HepG2 (cell line): ENCODE data around the gene DDIT4. TPM values are rescaled to one million over a fixed set of nuclear protein-coding genes. Genes with fewer than 3 reads are reported as not detected.

Experiments
- GABPB1 ChIP-seq: IDR thresholded peaks from 2 replicates; pipeline ENCODE4 v1.6.1; 2016; ENCODE audit warnings: mild to moderate bottlenecking, missing genetic modification reagents, moderate library complexity, missing compliant biosample characterization
- HNRNPK ChIP-seq: fragments of 200-400 bp; formaldehyde crosslinking; IDR thresholded peaks from 2 replicates; pipeline ENCODE4 v1.6.1; 2018; ENCODE audit warnings: low read length, low read depth, moderate library complexity, mild to moderate bottlenecking; ENCODE audit not compliant: poor library complexity, severe bottlenecking
- KAT2B ChIP-seq: fragments of 150-350 bp; IDR thresholded peaks from 2 replicates; pipeline ENCODE4 v1.6.1; 2014; ENCODE audit warnings: low read depth, low read length, borderline replicate concordance
- MED13 ChIP-seq: sonication (generic); formaldehyde crosslinking; IDR thresholded peaks from 2 replicates; pipeline ENCODE4 v1.5.0; 2020; ENCODE audit warnings: missing genetic modification reagents
- MLLT10 ChIP-seq: sonication (generic); formaldehyde crosslinking; IDR thresholded peaks from 2 replicates; pipeline ENCODE4 v1.4.0; 2020; ENCODE audit warnings: missing genetic modification reagents
- NFIC ChIP-seq: IDR thresholded peaks from 2 replicates; pipeline ENCODE4 v1.6.1; 2012; ENCODE audit warnings: mild to moderate bottlenecking, low read length, inconsistent platforms
- NONO ChIP-seq, 2 experiments: fragments of 450-650 bp in 1 of 2; sonication (generic) in 1 of 2; formaldehyde crosslinking in 1 of 2; IDR thresholded peaks in 1 of 2; conservative IDR thresholded peaks in 1 of 2; 2 replicates each; pipeline versions ENCODE4 v1.6.1 to v1.8.0; 2017 to 2022; ENCODE audit warnings: mild to moderate bottlenecking in 1 of 2, missing genetic modification reagents in 1 of 2, moderate library complexity in 1 of 2
- PITX1 ChIP-seq: sonication (generic); formaldehyde crosslinking; IDR thresholded peaks from 2 replicates; pipeline ENCODE4 v1.5.1; 2020; ENCODE audit warnings: mild to moderate bottlenecking, missing genetic modification reagents
- RAD21 ChIP-seq: fragments of 450-650 bp; formaldehyde crosslinking; IDR thresholded peaks from 2 replicates; pipeline ENCODE4 v1.5.0; 2020; ENCODE audit warnings: mild to moderate bottlenecking
- RBM22 ChIP-seq: fragments of 200-400 bp; formaldehyde crosslinking; optimal IDR thresholded peaks from 2 replicates; pipeline ENCODE3; 2017; ENCODE audit warnings: mild to moderate bottlenecking, low read length, moderate library complexity
- RBM39 ChIP-seq: fragments of 200-400 bp; formaldehyde crosslinking; IDR thresholded peaks from one replicate; pipeline ENCODE4 v1.6.1; 2018; ENCODE audit warnings: antibody characterized with exemption, mild to moderate bottlenecking, low read depth, low read length; ENCODE audit not compliant: poor library complexity, severe bottlenecking
- SP140L ChIP-seq: sonication (generic); formaldehyde crosslinking; IDR thresholded peaks from 2 replicates; pipeline ENCODE4 v1.4.0; 2020; ENCODE audit warnings: missing genetic modification reagents, borderline replicate concordance
- YY1 ChIP-seq: IDR thresholded peaks from 2 replicates; pipeline ENCODE4 v1.6.1; 2011; ENCODE audit warnings: low read length, low read depth, moderate library complexity, mild to moderate bottlenecking; ENCODE audit not compliant: insufficient read depth, insufficient replicate concordance
- ZNF224 ChIP-seq: sonication (generic); formaldehyde crosslinking; IDR thresholded peaks from 2 replicates; pipeline ENCODE4 v1.5.0; 2020; ENCODE audit warnings: mild to moderate bottlenecking, missing genetic modification reagents
- ZNF549 ChIP-seq: sonication (generic); formaldehyde crosslinking; IDR thresholded peaks from 2 replicates; pipeline ENCODE4 v1.5.0; 2020; ENCODE audit warnings: missing genetic modification reagents
- ZNF652 ChIP-seq: IDR thresholded peaks from 2 replicates; pipeline ENCODE4 v1.6.1; 2016; ENCODE audit warnings: low read depth, borderline replicate concordance
- ZNF75D ChIP-seq: sonication (generic); formaldehyde crosslinking; IDR thresholded peaks from 2 replicates; pipeline ENCODE4 v1.8.1; 2023; ENCODE audit warnings: missing genetic modification reagents, mild to moderate bottlenecking, borderline replicate concordance
- ZNF773 ChIP-seq: sonication (generic); formaldehyde crosslinking; IDR thresholded peaks from 2 replicates; pipeline ENCODE4 v1.4.0; 2020; ENCODE audit warnings: missing genetic modification reagents, borderline replicate concordance
- ZNF816 ChIP-seq: sonication (generic); formaldehyde crosslinking; IDR thresholded peaks from 2 replicates; pipeline ENCODE4 v1.8.0; 2022; ENCODE audit warnings: missing genetic modification reagents, mild to moderate bottlenecking, borderline replicate concordance
- polyA plus RNA-seq, 8 experiments: library from polyadenylated mRNA; depleted of rRNA in 3 of 8; stranded (reverse) in 7 of 8; unstranded in 1 of 8; fragments of >200 nt; fragmentation: Illumina TruSeq in 4 of 8; extraction: Trizol in 4 of 8; gene quantifications; 2 replicates each; pipeline versions ENCODE4 v1.2.1 to v1.2.3, GENCODE V29; 2011 to 2016; ENCODE audit warnings: low read depth in 4 of 8, missing spikeins in 1 of 8, mixed read lengths in 1 of 8; ENCODE audit not compliant: insufficient read depth in 1 of 8
- total RNA-seq, 5 experiments: library from RNA; depleted of rRNA; stranded (reverse); fragments of >200 nt; fragmentation: Illumina TruSeq; extraction: Trizol; gene quantifications; 2 replicates each; pipeline ENCODE4 v1.2.3, GENCODE V29; 2016; ENCODE audit warnings: low read depth in 1 of 5
- TF ChIP-seq, protein P1 (sequence below): sonication (generic); formaldehyde crosslinking; conservative IDR thresholded peaks from 2 replicates; pipeline ENCODE4 v1.8.1; 2023; ENCODE audit warnings: missing genetic modification reagents
- TF ChIP-seq, protein P2 (sequence below): sonication (generic); formaldehyde crosslinking; IDR thresholded peaks from 2 replicates; pipeline ENCODE4 v1.8.1; 2023; ENCODE audit warnings: mild to moderate bottlenecking, inconsistent platforms, moderate library complexity, missing genetic modification reagents, borderline replicate concordance
- TF ChIP-seq, protein P3 (sequence below): sonication (generic); formaldehyde crosslinking; IDR thresholded peaks from 2 replicates; pipeline ENCODE4 v1.8.1; 2022; ENCODE audit warnings: mild to moderate bottlenecking, missing genetic modification reagents
- TF ChIP-seq, protein P4 (sequence below): sonication (generic); formaldehyde crosslinking; IDR thresholded peaks from 2 replicates; pipeline ENCODE4 v1.4.0; 2020; ENCODE audit warnings: missing genetic modification reagents

Gene DDIT4
- total and polyA plus RNA-seq, 2 of the 13 experiments (the other 11 are each of a cell fraction or from before 2014, with no cell fraction given): 35.6 to 40.7 TPM

DNA sequence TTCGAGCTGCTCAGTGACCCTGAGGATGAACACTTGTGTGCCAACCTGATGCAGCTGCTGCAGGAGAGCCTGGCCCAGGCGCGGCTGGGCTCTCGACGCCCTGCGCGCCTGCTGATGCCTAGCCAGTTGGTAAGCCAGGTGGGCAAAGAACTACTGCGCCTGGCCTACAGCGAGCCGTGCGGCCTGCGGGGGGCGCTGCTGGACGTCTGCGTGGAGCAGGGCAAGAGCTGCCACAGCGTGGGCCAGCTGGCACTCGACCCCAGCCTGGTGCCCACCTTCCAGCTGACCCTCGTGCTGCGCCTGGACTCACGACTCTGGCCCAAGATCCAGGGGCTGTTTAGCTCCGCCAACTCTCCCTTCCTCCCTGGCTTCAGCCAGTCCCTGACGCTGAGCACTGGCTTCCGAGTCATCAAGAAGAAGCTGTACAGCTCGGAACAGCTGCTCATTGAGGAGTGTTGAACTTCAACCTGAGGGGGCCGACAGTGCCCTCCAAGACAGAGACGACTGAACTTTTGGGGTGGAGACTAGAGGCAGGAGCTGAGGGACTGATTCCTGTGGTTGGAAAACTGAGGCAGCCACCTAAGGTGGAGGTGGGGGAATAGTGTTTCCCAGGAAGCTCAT lies 1.1 kb downstream of the DDIT4 start (continued):
- TF ChIP-seq, protein P1, sequence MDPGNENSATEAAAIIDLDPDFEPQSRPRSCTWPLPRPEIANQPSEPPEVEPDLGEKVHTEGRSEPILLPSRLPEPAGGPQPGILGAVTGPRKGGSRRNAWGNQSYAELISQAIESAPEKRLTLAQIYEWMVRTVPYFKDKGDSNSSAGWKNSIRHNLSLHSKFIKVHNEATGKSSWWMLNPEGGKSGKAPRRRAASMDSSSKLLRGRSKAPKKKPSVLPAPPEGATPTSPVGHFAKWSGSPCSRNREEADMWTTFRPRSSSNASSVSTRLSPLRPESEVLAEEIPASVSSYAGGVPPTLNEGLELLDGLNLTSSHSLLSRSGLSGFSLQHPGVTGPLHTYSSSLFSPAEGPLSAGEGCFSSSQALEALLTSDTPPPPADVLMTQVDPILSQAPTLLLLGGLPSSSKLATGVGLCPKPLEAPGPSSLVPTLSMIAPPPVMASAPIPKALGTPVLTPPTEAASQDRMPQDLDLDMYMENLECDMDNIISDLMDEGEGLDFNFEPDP (CRISPR knock-in tag): no peak
- TF ChIP-seq RBM39 (peak; percentile 83), ZNF75D (CRISPR knock-in tag) (no peak), MED13 (CRISPR knock-in tag) (0 out of 2 replicates have a peak, but pooled peaks have one; percentile 22), ZNF224 (CRISPR knock-in tag) (no peak), SP140L (no peak), ZNF816 (CRISPR knock-in tag) (no peak), NONO (IDR thresholded peaks at IDR 0.05) (no peak), NONO (CRISPR knock-in tag; conservative IDR thresholded peaks at IDR 0.05) (peak; percentile 69; the same call in 1 of the 2 replicates), HNRNPK (no peak), YY1 (peak; percentile 34), NFIC (no peak), RAD21 (CRISPR knock-in tag) (peak; percentile 90), KAT2B (no peak), ZNF652 (CRISPR knock-in tag) (no peak), ZNF549 (CRISPR knock-in tag) (no peak), GABPB1 (CRISPR knock-in tag) (peak; percentile 53), RBM22 (peak; percentile 5), PITX1 (CRISPR knock-in tag) (no peak), ZNF773 (no peak), MLLT10 (no peak)
- TF ChIP-seq, protein P2, sequence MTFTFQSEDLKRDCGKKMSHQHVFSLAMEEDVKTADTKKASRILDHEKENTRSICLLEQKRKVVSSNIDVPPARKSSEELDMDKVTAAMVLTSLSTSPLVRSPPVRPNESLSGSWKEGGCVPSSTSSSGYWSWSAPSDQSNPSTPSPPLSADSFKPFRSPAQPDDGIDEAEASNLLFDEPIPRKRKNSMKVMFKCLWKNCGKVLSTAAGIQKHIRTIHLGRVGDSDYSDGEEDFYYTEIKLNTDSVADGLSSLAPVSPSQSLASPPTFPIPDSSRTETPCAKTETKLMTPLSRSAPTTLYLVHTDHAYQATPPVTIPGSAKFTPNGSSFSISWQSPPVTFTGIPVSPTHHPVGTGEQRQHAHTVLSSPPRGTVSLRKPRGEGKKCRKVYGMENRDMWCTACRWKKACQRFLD (CRISPR knock-in tag): no peak
- TF ChIP-seq, protein P3, sequence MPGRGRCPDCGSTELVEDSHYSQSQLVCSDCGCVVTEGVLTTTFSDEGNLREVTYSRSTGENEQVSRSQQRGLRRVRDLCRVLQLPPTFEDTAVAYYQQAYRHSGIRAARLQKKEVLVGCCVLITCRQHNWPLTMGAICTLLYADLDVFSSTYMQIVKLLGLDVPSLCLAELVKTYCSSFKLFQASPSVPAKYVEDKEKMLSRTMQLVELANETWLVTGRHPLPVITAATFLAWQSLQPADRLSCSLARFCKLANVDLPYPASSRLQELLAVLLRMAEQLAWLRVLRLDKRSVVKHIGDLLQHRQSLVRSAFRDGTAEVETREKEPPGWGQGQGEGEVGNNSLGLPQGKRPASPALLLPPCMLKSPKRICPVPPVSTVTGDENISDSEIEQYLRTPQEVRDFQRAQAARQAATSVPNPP (CRISPR knock-in tag): no peak; the same call in 1 of the 2 replicates
- TF ChIP-seq, protein P4, sequence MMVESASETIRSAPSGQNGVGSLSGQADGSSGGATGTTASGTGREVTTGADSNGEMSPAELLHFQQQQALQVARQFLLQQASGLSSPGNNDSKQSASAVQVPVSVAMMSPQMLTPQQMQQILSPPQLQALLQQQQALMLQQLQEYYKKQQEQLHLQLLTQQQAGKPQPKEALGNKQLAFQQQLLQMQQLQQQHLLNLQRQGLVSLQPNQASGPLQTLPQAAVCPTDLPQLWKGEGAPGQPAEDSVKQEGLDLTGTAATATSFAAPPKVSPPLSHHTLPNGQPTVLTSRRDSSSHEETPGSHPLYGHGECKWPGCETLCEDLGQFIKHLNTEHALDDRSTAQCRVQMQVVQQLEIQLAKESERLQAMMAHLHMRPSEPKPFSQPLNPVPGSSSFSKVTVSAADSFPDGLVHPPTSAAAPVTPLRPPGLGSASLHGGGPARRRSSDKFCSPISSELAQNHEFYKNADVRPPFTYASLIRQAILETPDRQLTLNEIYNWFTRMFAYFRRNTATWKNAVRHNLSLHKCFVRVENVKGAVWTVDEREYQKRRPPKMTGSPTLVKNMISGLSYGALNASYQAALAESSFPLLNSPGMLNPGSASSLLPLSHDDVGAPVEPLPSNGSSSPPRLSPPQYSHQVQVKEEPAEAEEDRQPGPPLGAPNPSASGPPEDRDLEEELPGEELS (CRISPR knock-in tag): no peak
